ENCODE measurements around the gene NOP9.

NOP9 gene

DNA sequence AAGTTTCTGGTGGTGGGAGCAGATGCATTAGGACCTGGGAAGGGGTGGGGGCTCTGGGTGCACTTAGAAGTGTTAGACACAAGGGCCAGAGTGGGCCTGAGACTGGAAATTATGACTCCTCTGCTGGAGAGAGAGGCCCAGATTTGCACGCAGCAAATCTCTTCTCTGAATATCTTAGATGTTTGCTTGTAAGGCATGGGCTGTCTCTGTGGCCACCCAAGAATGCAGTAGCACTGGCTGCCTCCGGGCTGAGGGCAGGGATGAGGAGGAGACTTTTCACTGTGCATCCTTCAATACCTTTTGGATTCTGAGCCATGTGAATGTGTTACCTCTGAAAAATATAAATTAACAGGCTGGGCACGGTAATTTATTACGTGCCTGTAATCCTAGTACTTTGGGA is 14.3 kb upstream of the NOP9 start:
- no peaks in the 10 kb centered on the region for H3K79me1 ChIP-seq (ENCODE audit: low read depth, low read length)
- H2AK5ac ChIP-seq (ENCODE audit: low read depth, low read length), result no peak overlapping the region
- H3K4ac ChIP-seq (ENCODE audit: low read length), result no peak overlapping the region
- no peak overlapping the region for H3K27ac ChIP-seq (replicated peaks; ENCODE audit: low read length)
- H3K9me3 ChIP-seq (replicated peaks in 1 of 2; ENCODE audit: control insufficient read depth in 2 of 2, insufficient read depth in 1 of 2, low read depth in 1 of 2, low read length in 2 of 2), result no peaks in the 10 kb centered on the region
- H3K4me1 ChIP-seq (ENCODE audit: control insufficient read depth in 2 of 2, insufficient read depth in 1 of 2, low read depth in 1 of 2, low read length in 2 of 2), result peaks cover 0 to 3% of the 10 kb centered on the region in 2 donors
- no CpG with 5 or more reads among the region's 4 CpGs for WGBS, 2 donors (ENCODE audit: extremely low coverage in 2 of 2, insufficient read length in 2 of 2, insufficient replicate concordance in 1 of 2)
- H3K4me2 ChIP-seq (ENCODE audit: insufficient read depth, low read length, poor library complexity, severe bottlenecking), result no peak overlapping the region
- H2BK15ac ChIP-seq (ENCODE audit: low read length), result no peak overlapping the region
- H3K27me3 ChIP-seq (ENCODE audit: control insufficient read depth in 3 of 3, insufficient read depth in 3 of 3, low read depth in 1 of 3, low read length in 3 of 3), result no peaks in the 10 kb centered on the region
- DNase-seq (ENCODE audit: low spot score), result no peak
- H3K23ac ChIP-seq (ENCODE audit: low read depth, low read length, poor library complexity), result no peak overlapping the region
- H2BK5ac ChIP-seq (ENCODE audit: low read length), result no peak overlapping the region
- H3K4me3 ChIP-seq (ENCODE audit: low read length in 2 of 2), result no peak overlapping the region
- no peak overlapping the region for H3K14ac ChIP-seq (ENCODE audit: low read length)
- no peak overlapping the region for H3K18ac ChIP-seq (ENCODE audit: low read length)
- H2AFZ ChIP-seq (ENCODE audit: low read length), result no peak overlapping the region
- no peak overlapping the region for H2BK120ac ChIP-seq (ENCODE audit: low read depth, low read length)
- no peak overlapping the region for H4K91ac ChIP-seq (ENCODE audit: low read depth, low read length, poor library complexity)
- H4K8ac ChIP-seq (ENCODE audit: low read depth, low read length), result no peak overlapping the region
- H3K36me3 ChIP-seq (replicated peaks in 1 of 2; ENCODE audit: control insufficient read depth in 2 of 2, insufficient read depth in 2 of 2, low read length in 2 of 2), result peaks cover 4 to 8% of the 10 kb centered on the region in 2 donors
- H2BK12ac ChIP-seq (ENCODE audit: low read length), result no peak overlapping the region
- no peak overlapping the region for H3K9ac ChIP-seq (ENCODE audit: low read depth, low read length, poor library complexity)

- H3K79me1 ChIP-seq (ENCODE audit: low read depth, low read length), result no peaks in the 10 kb centered on the region
- DNase-seq (ENCODE audit: low spot score), result no peak
These were observed 12.7 kb upstream of the NOP9 start for GRCh38 chr14:24286996-24287395.

DNA sequence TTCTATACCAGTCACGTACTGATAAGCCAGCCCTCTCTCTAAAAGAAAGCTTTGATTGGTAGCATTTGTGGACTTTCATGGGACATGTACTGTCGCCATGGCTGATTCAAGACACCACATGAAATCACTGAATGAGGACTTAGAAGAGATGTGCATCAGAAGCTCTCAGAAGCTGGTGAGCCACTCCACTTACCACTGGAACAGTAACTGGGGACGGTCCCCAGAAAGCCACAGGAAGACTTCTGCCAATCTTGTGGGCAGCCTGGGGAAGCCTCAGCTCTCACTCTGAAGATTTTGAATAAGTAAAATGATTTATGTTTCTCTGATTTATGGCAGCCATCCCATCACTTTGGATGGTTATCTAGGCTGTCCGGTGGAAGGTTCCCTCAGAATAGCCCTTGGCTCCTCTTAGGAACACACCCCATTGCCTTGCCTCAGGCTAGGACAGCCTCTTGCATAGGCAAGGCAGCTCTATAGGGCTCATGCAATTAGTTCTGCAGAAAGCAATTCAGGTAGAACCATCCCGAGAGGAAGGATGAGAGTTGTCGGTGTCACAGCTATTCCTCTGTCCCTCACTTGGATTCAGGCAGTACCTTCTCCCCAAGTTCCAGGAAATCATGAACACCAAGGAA is 9.9 kb upstream of the NOP9 start:
- no peak overlapping the region for H3K18ac ChIP-seq (ENCODE audit: low read length)
- H2BK5ac ChIP-seq (ENCODE audit: low read length), result no peak overlapping the region
- no CpG with 5 or more reads among the region's 6 CpGs for whole genome bisulfite sequencing, 2 donors (ENCODE audit: extremely low coverage in 2 of 2, insufficient read length in 2 of 2, insufficient replicate concordance in 1 of 2)
- H2AK5ac ChIP-seq (ENCODE audit: low read depth, low read length), result no peak overlapping the region
- H3K4me2 ChIP-seq (ENCODE audit: insufficient read depth, low read length, poor library complexity, severe bottlenecking), result no peak overlapping the region
- no peak overlapping the region for H2BK15ac ChIP-seq (ENCODE audit: low read length)
- H2AFZ ChIP-seq (ENCODE audit: low read length), result no peak overlapping the region
- H3K79me1 ChIP-seq (ENCODE audit: low read depth, low read length), result no peaks in the 10 kb centered on the region
- no peak overlapping the region for H3K27ac ChIP-seq (replicated peaks; ENCODE audit: low read length)
- H3K14ac ChIP-seq (ENCODE audit: low read length), result no peak overlapping the region
- no peak overlapping the region for H4K91ac ChIP-seq (ENCODE audit: low read depth, low read length, poor library complexity)
- no peak overlapping the region for H2BK12ac ChIP-seq (ENCODE audit: low read length)
- no peaks in the 10 kb centered on the region for H3K27me3 ChIP-seq (ENCODE audit: control insufficient read depth in 3 of 3, insufficient read depth in 3 of 3, low read depth in 1 of 3, low read length in 3 of 3)
- H2BK120ac ChIP-seq (ENCODE audit: low read depth, low read length), result no peak overlapping the region
- peaks cover 19 to 38% of the 10 kb centered on the region in 2 donors for H3K36me3 ChIP-seq (replicated peaks in 1 of 2; ENCODE audit: control insufficient read depth in 2 of 2, insufficient read depth in 2 of 2, low read length in 2 of 2)
- H3K23ac ChIP-seq (ENCODE audit: low read depth, low read length, poor library complexity), result no peak overlapping the region
- H3K4me3 ChIP-seq (ENCODE audit: low read length in 2 of 2), result no peak overlapping the region
- H4K8ac ChIP-seq (ENCODE audit: low read depth, low read length), result no peak overlapping the region
- DNase-seq (ENCODE audit: low spot score), result no peak
- H3K9me3 ChIP-seq (replicated peaks in 1 of 2; ENCODE audit: control insufficient read depth in 2 of 2, insufficient read depth in 1 of 2, low read depth in 1 of 2, low read length in 2 of 2), result no peaks in the 10 kb centered on the region
- H3K9ac ChIP-seq (ENCODE audit: low read depth, low read length, poor library complexity), result no peak overlapping the region
- H3K4ac ChIP-seq (ENCODE audit: low read length), result no peak overlapping the region
- peaks cover 0 to 2% of the 10 kb centered on the region in 2 donors for H3K4me1 ChIP-seq (ENCODE audit: control insufficient read depth in 2 of 2, insufficient read depth in 1 of 2, low read depth in 1 of 2, low read length in 2 of 2)

More at GRCh38 chr14:24286996-24287395, 12.7 kb upstream of the NOP9 start:
- Histone ChIP-seq H3K23ac (ENCODE audit: low read depth, low read length, poor library complexity) (no peak overlapping the region), H3K4ac (ENCODE audit: low read length) (no peak overlapping the region), H2BK120ac (ENCODE audit: low read depth, low read length) (no peak overlapping the region), H4K8ac (ENCODE audit: low read depth, low read length) (no peak overlapping the region), H3K18ac (ENCODE audit: low read length) (no peak overlapping the region), H2BK12ac (ENCODE audit: low read length) (no peak overlapping the region), H3K36me3 (replicated peaks in 1 of 2; ENCODE audit: control insufficient read depth in 2 of 2, insufficient read depth in 2 of 2, low read length in 2 of 2) (peaks cover 11 to 24% of the 10 kb centered on the region in 2 donors), H2AFZ (ENCODE audit: low read length) (no peak overlapping the region), H2BK15ac (ENCODE audit: low read length) (no peak overlapping the region), H3K9ac (ENCODE audit: low read depth, low read length, poor library complexity) (no peak overlapping the region), H3K4me3 (ENCODE audit: low read length in 2 of 2) (no peak overlapping the region), H3K27ac (replicated peaks; ENCODE audit: low read length) (no peak overlapping the region), H3K27me3 (ENCODE audit: control insufficient read depth in 3 of 3, insufficient read depth in 3 of 3, low read depth in 1 of 3, low read length in 3 of 3) (no peaks in the 10 kb centered on the region), H3K9me3 (replicated peaks in 1 of 2; ENCODE audit: control insufficient read depth in 2 of 2, insufficient read depth in 1 of 2, low read depth in 1 of 2, low read length in 2 of 2) (no peaks in the 10 kb centered on the region), H3K14ac (ENCODE audit: low read length) (no peak overlapping the region), H4K91ac (ENCODE audit: low read depth, low read length, poor library complexity) (no peak overlapping the region), H3K4me1 (ENCODE audit: control insufficient read depth in 2 of 2, insufficient read depth in 1 of 2, low read depth in 1 of 2, low read length in 2 of 2) (peaks cover 0 to 3% of the 10 kb centered on the region in 2 donors), H2BK5ac (ENCODE audit: low read length) (no peak overlapping the region), H2AK5ac (ENCODE audit: low read depth, low read length) (no peak overlapping the region), H3K4me2 (ENCODE audit: insufficient read depth, low read length, poor library complexity, severe bottlenecking) (no peak overlapping the region)
- WGBS, 2 donors (ENCODE audit: extremely low coverage in 2 of 2, insufficient read length in 2 of 2, insufficient replicate concordance in 1 of 2), result no CpG with 5 or more reads among the region's 5 CpGs

- Histone ChIP-seq H3K9ac (ENCODE audit: low read depth, low read length, poor library complexity) (no peak overlapping the region), H2AFZ (ENCODE audit: low read length) (no peak overlapping the region), H3K23ac (ENCODE audit: low read depth, low read length, poor library complexity) (peak overlapping the region; percentile 49), H3K14ac (ENCODE audit: low read length) (no peak overlapping the region), H3K27me3 (ENCODE audit: control insufficient read depth in 3 of 3, insufficient read depth in 3 of 3, low read depth in 1 of 3, low read length in 3 of 3) (no peaks in the 10 kb centered on the region), H2BK15ac (ENCODE audit: low read length) (no peak overlapping the region), H3K18ac (ENCODE audit: low read length) (no peak overlapping the region), H2AK5ac (ENCODE audit: low read depth, low read length) (no peak overlapping the region), H3K4me3 (ENCODE audit: low read length in 2 of 2) (no peak overlapping the region), H3K9me3 (replicated peaks in 1 of 2; ENCODE audit: control insufficient read depth in 2 of 2, insufficient read depth in 1 of 2, low read depth in 1 of 2, low read length in 2 of 2) (no peaks in the 10 kb centered on the region), H3K4me1 (ENCODE audit: control insufficient read depth in 2 of 2, insufficient read depth in 1 of 2, low read depth in 1 of 2, low read length in 2 of 2) (no peaks in the 10 kb centered on the region), H3K4me2 (ENCODE audit: insufficient read depth, low read length, poor library complexity, severe bottlenecking) (no peak overlapping the region), H3K36me3 (replicated peaks in 1 of 2; ENCODE audit: control insufficient read depth in 2 of 2, insufficient read depth in 2 of 2, low read length in 2 of 2) (peaks cover 20 to 47% of the 10 kb centered on the region in 2 donors), H2BK5ac (ENCODE audit: low read length) (peak overlapping the region; percentile 57), H3K27ac (replicated peaks; ENCODE audit: low read length) (no peak overlapping the region), H3K79me1 (ENCODE audit: low read depth, low read length) (no peaks in the 10 kb centered on the region), H4K91ac (ENCODE audit: low read depth, low read length, poor library complexity) (no peak overlapping the region), H2BK12ac (ENCODE audit: low read length) (no peak overlapping the region), H4K8ac (ENCODE audit: low read depth, low read length) (no peak overlapping the region), H3K4ac (ENCODE audit: low read length) (no peak overlapping the region), H2BK120ac (ENCODE audit: low read depth, low read length) (no peak overlapping the region)
- WGBS, 2 donors (ENCODE audit: extremely low coverage in 2 of 2, insufficient read length in 2 of 2, insufficient replicate concordance in 1 of 2), result no CpG with 5 or more reads among the region's 9 CpGs
- no peak for DNase-seq (ENCODE audit: low spot score)
These were observed 8.9 kb upstream of the NOP9 start for GRCh38 chr14:24290746-24291145.

Measured in neuronal stem cell (in vitro differentiated cells).